ENCODE measurements around the gene SEMA5A.

The SEMA5A gene

DNA sequence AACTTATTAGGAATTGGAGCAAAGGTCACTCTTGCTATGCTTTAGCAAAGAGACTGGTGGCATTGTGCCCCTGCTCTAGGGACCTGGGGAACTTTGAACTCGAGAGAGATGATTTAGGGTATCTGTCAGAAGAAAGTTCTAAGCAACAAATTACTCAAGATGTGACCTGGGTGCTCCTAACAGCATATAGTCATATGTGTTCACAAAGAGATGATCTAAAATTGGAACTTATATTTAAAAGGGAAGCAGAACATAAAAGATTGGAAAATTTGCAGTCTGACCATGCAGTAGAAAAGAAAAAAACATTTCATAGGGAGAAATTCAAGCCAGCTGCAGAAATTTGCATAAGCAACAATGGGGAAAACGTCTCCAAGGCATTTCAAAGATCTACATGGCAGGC, 68.3 kb downstream of the SEMA5A start:
- no peak for DNase-seq (ENCODE audit: low read depth)

DNA sequence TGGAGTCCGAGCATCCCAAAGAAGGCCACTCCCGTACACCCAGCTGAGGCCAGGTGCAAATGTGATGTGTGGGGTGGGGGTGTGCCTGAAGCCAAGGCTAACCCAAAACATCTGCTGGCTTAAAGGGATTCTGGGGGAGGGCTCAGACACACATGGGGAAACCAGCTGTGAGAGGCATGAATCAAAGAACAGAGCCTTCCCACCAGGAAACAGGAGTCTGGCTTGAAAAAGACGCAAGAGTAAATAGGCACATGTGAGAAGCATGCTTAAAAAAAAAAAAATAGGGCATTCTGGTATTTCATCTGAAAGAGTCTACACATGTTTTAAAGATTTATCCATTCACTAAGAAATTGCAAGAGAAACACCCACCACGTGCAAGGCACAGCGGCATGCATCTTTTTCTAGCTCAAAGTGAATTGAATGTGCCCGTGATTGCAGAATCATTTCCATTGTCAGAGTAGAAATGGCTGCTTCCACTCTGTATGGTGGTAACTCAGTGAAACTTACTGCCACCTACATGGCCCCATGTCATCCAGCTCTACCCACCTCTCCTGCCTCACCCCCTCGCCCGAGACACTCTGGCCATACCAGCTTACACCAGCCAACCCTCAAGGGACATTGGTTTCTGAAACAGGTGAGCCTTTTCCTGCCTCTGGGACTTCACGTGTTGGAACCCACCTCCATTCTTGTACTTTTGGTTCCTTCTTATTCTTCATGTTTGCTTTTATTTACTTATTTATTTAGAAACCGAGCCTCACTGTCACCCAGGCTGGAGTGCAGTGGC, 71.5 kb downstream of the SEMA5A start:
- no peak for DNase-seq (ENCODE audit: low read depth)

DNA sequence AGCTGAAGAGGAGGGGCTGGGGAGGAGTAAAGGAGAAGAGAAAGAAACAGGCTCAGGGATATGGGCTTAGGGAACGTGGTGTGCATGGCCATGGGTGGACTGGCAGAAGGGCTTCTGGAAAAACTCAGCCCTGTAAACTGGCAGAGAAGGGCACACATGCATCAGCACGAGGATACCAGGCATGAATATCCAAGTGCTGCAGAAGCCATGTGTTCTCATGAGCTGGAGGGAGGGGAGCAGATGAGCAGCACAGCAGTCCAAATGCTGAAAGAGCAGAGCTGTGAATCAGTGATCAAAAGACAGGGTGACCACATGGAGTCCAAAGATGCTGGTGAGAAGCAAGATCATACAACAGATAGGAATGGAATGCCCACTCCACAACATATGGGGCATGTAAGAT, 72.3 kb downstream of the SEMA5A start:
- no peak for DNase-seq (ENCODE audit: low read depth)

DNA sequence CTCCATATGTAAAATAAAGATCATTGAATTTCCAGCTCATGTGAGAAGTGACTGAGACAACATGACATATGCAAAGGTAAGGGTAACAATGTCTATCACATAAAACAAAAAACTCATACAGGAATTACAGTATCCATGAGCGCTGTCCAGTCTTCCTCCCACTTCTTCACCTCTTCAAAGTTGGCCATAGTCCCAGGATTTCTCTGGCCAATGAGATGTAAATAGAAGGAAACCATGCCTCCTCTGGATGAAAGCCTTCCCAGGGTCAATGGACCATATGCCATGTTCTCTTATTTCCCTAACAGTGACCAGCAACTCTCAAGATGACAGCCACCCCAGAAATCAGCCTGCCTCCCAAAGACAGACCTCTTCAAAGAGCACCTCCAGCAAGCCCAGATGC, 75.5 kb downstream of the SEMA5A start:
- DNase-seq (ENCODE audit: low read depth), result no peak

DNA sequence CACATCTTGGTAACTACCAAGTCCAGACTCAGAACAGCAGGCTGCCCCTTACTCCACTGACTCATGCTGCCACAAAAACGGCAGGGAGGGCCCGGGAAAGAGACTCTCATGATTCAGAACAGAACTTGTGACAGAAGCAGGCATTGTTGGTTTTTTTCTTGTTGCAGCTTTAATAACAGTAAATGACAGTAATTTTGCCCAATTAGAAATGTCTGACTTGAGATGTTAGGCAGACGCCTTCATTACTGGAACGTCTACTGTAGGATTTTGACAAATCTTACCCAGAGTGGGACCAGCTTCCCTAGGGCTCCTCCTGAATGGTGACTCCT, 77.9 kb downstream of the SEMA5A start:
- no peak for DNase-seq (ENCODE audit: low read depth)

DNA sequence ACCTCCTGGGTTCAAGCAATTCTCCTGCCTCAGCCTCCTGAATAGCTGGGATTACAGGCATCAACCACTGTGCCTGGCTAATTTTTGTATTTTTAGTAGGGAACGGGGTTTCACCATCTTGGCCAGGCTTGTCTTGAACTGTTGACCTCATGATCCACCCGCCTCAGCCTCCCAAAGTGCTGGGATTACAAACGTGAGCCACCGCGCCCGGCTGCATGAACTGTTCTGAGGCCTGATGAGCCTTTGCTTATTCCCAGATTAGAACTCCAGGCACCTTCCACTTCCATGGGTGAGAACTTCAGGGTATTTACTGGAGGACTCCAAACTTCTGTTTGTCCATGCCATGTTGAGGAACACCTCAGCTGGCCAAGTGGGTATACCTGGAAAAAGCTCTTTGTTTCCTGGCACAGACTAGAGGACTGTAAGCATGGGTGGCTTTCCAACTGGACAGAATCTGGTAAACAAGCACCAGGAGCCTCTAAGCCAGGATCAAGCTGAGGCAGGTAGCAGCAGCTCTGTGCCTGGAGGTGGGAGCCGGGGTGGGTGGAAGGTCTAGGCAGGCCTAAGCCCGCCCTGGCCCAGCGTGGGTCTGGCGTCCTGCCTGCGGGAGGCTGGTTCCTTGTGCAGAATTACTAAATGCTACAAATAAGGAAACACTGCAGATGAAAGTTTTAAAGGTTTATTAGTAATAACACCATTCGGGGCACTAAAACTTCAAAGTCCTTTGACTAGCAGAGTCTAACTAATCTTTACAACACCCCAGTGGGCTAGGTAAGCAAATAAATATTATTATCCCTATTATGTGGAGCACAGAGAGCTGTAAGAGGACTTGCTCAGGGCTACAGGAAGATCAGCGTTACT, 78.4 kb downstream of the SEMA5A start:
- no peak for DNase-seq (ENCODE audit: low read depth)

DNA sequence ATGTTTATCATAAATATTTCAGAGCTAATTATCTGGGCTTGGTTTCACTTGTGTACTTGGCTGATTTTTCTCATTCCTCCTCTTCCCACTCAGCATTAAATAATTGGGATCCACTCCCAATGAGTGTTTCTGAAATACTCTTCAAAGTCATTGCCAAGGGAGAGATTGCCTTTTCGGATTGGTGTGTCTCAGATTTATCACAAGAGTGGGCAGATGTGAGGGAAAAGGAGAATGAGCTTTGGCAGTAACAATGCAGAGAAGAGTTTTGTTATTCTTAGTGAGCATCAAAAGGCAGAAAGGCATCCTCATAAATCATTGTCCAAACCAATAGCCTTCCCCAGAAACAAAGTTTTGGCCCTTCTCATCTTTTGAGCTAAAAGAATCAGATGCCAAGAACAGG, 79.2 kb downstream of the SEMA5A start:
- DNase-seq (ENCODE audit: low read depth), result no peak

DNA sequence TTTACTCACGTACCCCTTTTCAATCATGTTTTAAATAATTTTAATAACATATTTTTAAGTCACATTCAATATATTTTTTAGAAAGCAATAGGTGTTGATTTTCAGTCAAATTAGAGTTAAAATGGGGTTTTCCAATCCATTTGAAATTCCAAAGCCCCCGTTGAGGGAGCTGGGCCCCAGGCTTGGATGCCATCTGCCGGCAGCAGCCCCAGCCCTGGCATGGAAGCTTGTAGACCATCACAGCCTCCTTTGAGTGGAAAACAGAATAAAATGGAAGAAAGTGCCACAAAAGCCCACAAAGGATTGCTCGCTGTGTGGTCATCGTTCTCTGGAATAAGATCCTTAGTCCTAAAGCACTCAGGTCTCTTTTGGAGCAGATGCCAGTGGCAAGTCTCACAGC, 81.4 kb downstream of the SEMA5A start:
- no peak for DNase-seq (ENCODE audit: low read depth)

DNA sequence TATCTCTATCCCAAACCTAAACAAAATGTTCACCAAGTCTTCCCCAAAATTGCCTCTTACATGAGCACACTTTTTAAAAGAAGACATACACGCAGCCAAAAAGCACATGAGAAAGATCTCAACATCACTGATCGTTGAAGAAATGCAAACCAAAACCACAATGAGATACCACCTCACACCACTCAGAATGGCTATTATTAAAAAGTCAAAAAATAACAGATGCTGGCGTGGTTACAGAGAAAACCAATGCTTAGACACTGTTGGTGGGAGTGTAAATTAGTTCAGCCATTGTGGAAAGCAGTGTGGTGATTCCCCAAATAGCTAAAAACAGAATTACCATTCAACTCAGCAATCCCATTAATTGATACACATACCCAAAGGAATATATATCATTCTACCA, 83.8 kb downstream of the SEMA5A start:
- no peak for DNase-seq (ENCODE audit: low read depth)

DNA sequence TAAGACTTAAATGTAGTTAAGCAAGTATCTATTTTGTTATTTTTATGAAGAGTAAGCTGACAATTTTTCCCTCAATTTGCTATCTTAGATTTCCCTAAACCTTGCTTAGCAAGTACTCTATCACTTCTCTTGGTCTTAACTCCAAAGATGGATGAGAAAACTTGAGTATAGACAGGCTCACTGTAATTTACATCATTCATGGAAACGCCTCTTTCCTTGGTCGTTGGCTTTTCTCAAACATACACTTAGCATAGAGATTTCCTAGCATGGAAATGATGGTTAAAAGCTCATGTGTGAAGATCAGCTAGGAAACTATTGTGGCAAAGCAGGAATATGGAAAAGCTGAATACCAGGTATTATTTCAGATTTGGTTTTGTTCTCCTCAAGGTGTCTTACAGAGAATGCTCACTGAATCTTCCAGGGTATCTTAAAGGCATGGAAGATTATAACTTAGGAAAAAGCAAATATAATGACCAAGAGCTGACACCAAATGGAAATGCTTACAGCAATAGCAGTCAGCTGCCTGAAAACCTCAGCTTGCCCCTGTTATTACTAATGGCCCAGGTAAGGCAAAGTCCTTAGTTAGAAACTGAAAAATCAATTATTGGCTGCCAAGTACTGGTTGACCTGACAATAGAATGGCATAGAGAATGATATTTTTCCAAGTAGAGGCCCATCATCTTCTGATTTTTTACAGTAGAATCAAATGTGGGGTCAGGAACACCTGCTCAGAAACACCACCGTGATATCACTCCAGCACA, 84.8 kb downstream of the SEMA5A start:
- no peak for DNase-seq (ENCODE audit: low read depth)

DNA sequence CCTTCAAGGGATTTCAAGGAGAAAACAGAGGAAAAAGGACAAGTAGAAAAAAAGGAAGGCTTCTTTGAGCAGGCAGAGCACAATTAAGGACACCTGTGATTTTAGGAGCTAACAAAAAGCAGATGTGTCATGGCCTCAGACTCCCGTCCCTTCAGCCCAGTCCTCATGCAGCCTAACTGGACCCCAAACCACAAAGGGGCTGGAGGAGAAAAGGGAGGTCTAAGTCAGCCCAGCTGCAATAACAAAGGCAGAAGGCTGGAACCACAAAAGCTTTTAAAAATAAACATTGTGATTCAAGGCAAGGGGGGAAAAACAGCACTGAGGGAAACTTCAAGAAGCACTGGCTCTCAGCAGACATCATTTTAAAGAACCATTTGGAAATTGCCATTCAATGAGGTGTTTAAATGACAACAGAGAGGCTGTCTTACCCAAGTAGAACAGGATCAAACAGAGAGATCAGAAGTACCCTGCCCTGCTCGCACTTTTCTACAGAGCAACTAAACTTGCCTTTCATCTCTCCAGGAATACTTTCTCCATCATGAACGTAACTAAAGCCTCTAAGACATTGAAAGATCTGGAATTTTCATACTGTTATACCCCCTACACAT, 89.3 kb downstream of the SEMA5A start:
- no peak for DNase-seq (ENCODE audit: low read depth)

DNA sequence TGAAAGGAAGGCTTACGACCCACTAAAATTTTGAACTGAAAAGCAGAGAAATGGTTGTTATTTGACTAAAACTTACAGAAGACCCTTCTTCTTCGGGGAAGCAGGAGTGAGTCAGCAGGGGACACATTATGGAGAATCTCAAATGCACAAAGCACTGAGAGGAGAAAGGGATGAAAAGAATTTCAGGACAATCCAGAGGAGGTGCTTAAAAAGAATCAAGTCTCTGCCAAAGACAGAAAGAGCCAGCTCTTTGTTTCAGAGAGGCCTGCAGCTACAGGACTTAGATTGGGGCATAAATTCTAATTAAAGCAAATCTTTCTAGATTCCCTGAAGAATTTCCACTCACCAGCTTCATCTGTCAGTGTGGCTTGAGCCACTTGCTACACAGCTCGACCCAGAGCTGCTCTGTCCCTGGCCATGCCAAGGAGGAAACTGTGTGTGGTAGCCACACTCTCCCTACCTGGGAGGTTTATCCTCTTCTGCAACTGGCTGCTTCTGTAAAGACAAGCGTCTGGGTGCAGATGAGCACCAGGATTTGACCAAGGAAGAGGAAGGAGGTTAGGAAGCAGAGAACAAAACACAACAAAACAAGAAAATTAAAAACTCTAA, 89.9 kb downstream of the SEMA5A start:
- DNase-seq (ENCODE audit: low read depth), result no peak

DNA sequence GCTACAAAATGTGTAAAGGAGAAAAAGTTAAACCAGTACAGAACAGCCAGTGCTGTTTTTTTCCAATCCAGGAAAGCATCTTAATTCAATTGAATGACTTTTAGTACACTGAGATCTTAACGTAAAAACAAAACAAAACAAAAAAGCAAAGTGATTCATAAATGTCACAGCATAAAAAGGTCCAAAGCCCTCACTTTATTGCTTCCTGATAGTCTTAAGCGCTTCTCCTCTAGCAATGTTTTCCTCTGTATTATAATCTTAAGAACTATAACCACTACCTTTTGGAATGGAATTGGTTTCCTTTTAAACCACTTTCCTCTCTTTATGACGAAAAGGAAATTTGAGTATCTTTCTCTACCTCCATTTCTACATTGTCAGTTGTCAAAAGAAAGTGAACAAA, 91.4 kb downstream of the SEMA5A start:
- DNase-seq (ENCODE audit: low read depth), result no peak

DNA sequence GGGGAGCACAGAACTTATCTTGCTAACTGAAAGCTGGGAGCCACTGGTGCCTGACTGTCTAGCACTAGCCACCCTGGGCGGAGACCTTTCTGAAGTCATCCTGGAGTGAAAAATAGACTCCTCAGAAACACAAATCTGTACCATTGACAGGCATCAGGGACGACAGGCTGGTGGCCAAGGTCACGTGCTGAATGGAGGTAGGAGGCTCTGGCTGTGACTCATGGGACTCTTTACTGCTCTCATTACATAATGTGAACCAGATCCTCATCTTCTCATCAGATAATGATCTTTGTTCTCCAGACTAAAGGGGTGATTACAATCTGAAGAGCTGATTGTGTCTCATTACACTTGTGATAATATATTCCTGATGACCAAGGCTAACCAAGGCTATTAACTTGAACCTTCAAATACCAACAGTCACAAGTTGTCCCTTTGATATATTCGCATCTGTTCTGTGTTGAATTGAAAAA, 91.8 kb downstream of the SEMA5A start:
- no peak for DNase-seq (ENCODE audit: low read depth)

DNA sequence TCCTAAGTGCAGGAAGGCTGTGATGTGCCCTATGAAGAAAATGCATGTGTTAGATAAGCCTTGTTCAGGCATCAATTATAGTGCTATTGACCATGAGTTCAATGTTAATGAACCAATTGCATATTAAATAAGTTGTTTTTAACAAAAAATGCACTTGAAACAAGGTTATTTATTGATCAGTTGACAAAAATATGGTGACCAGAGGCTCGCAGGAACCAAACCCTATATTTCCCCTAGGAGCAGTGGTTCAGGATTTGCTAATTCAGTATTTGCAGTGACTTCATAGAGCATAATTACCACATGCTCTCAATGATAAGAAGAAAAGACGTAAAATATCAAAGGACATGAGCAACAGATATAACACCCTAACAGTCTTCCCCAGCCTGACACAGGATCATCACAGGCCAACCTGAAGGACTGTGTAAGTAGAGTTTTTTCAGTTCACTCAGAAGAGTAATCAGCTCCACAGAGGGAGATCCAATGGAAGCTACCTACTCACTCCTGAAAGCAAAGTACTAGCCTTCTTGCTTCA, 92.3 kb downstream of the SEMA5A start:
- no peak for DNase-seq (ENCODE audit: low read depth)

DNA sequence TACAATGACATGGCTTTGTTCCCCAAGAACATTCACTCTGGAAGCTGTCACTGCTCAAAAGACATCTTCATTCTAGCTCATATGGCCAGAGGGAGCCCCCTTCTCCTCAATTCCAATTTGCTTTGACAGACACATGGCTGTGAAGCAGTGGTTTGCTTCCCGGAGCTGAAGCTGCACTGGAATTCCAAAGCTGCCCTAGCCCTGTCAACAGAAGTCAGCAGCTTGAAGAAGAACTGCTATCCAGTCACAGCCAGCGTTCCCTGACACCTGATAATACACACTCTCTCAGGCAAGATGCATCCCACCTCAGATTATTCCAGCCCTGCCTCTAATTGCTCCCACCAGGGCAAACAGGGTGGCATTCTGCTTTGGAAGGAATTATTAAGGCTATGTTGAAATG, 93.7 kb downstream of the SEMA5A start:
- no peak for DNase-seq (ENCODE audit: low read depth)

DNA sequence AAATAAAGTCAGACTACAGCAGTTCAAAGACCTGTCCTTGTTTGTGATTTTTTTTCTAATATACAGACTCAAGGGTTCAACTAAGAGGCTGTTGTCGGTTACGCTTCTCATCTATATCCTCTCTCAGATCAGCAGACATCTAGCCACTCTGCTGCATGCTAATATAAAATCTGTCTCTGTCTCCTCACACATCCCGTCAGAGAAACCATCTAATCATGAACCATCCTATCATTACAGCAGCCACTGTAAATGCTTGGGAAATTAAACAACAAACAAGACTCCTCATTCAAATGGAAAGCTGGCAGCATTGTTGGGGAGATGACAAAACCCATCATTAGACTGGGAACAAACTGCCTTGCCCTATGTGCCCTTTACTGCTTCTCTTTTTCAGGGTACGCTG, 94.8 kb downstream of the SEMA5A start:
- DNase-seq (ENCODE audit: low read depth), result no peak

DNA sequence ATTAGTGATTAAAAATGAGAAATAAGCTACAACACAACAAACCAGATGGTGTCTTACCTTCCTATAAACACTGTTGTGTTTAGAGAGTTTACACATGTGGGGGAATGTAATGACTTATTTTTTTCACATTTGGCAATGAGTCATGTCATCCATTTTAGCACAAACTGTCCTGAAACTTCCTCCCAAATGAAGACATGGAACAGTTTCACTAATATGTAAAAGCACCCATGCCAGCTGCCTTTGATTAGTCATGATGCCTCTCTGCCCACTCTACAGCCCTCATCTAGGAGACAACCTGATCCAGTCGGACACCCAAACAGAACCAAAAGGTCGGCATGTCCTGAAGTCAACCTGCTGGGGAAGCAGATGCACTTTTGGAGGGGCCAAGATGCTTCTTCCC, 98.2 kb downstream of the SEMA5A start:
- no peak for DNase-seq (ENCODE audit: low read depth)

DNA sequence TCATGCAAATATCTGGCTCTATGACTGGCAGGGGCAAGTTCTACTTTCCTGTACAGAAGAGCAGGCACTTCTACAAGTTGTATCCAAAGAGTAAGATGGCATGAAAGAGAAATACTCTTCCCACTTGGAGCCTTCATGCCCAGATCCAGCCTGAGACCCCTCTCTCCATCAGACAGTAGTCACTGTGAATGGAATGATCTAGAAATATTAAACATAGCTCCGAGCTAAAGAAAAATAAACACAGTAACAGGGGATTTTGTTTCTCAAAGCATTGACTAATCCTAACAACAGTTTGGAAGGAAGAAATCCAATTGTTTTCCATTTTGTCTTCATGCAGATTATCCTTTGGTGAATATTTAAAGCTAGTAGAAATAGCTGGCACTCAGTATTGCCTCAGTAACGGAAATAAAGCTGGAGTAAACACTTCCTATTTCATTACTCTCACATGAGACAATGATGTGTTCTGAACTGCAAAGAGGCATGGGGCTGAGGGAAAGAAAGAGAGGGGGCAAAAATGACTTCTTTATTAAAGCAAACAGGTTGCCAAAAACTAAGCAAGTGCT, 100.0 kb downstream of the SEMA5A start:
- no peak for DNase-seq (ENCODE audit: low read depth)

DNA sequence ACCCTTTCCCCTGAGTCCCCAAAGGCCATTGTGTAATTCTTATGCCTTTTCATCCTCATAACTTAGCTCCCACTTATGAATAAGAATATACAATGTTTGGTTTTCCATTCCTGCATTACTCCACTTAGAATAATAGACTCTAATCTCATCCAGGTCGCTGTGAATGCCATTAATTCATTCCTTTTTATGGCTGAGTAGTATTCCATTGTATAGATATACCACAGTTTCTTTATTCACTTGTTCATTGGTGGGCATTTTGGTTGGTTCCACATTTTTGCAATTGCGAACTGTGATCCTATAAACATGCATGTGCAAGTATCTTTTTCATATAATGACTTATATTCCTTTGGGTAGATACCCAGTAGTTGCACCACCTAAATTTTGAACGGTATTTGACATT, 101.5 kb downstream of the SEMA5A start:
- DNase-seq (ENCODE audit: low read depth), result no peak

DNA sequence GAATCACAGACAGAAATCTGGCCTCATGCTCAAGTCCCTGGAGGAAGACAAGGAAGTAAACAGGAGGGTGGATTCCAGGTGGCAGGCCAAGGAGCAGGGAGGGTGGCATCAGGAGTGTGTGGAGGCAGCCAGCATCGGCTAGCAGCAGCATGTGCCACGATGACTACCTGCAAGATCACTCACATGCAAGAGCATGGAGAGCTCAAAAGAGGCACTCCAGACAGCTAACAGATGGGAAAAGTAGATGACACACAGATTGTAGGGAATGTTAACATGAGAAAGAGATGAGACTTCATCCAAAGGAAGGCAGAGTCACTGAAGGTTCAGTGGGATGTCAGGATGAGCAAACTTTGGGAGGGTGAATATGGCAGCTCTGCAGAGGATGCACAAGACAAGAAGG, 104.3 kb downstream of the SEMA5A start:
- DNase-seq (ENCODE audit: low read depth), result no peak
